Keratinocyte (primary cell): ENCODE measurements around the gene PLS3. TPM values are rescaled to one million over a fixed set of nuclear protein-coding genes. Genes with fewer than 3 reads are reported as not detected.

Experiments used
- DNase-seq: peaks from one replicate; pipeline ENCODE4 v3.0.0-alpha.2; 2011; ENCODE audit warnings: low read depth, missing footprints, low spot score
- FAIRE-seq: peaks from 2 replicates; lab custom pipeline; 2011; peaks lifted over from hg19 to GRCh38; lab: Jason Lieb, UNC
- H2AFZ ChIP-seq: 2 replicates; pipeline ENCODE4 v1.6.0; 2012; ENCODE audit warnings: low read length, control low read depth, inconsistent platforms; ENCODE audit not compliant: control insufficient read depth
- H3K27ac ChIP-seq: 2 replicates; pipeline ENCODE4 v1.5.1; 2011; ENCODE audit warnings: low read length; ENCODE audit not compliant: control insufficient read depth, insufficient read depth
- H3K27me3 ChIP-seq: 3 replicates; pipeline ENCODE4 v1.6.0; 2011; ENCODE audit warnings: low read length; ENCODE audit not compliant: control insufficient read depth, insufficient read depth; ENCODE audit errors: extremely low read depth
- H3K36me3 ChIP-seq, 2 experiments: 2 replicates in 1 of 2; 3 replicates in 1 of 2; pipeline ENCODE4 v1.5.1; 2011; ENCODE audit warnings: low read length in 2 of 2, mild to moderate bottlenecking in 1 of 2; ENCODE audit not compliant: control insufficient read depth in 2 of 2, insufficient read depth in 2 of 2; ENCODE audit errors: extremely low read depth in 1 of 2
- H3K4me1 ChIP-seq: 3 replicates; pipeline ENCODE4 v1.5.1; 2011; ENCODE audit warnings: low read length; ENCODE audit not compliant: control insufficient read depth, insufficient read depth; ENCODE audit errors: extremely low read depth
- H3K4me2 ChIP-seq: 3 replicates; pipeline ENCODE4 v1.6.0; 2011; ENCODE audit warnings: low read depth, low read length; ENCODE audit not compliant: control insufficient read depth, insufficient read depth; ENCODE audit errors: extremely low read depth
- H3K4me3 ChIP-seq, 3 experiments: fragments of 200-600 bp in 1 of 3; sonication (generic) in 1 of 3; 2 replicates in 2 of 3; 3 replicates in 1 of 3; pipeline ENCODE4 v1.5.1; 2011 to 2016; ENCODE audit warnings: low read length in 3 of 3, mild to moderate bottlenecking in 3 of 3, control low read depth in 2 of 3, inconsistent platforms in 1 of 3, low read depth in 1 of 3, mixed read lengths in 1 of 3, mixed run types in 1 of 3, moderate library complexity in 1 of 3; ENCODE audit not compliant: control insufficient read depth in 2 of 3, insufficient read depth in 2 of 3; ENCODE audit errors: extremely low read depth in 1 of 3
- H3K79me2 ChIP-seq: 2 replicates; pipeline ENCODE4 v1.6.0; 2012; ENCODE audit warnings: low read length; ENCODE audit not compliant: control insufficient read depth, insufficient read depth
- H3K9ac ChIP-seq: 3 replicates; pipeline ENCODE4 v1.6.0; 2011; ENCODE audit warnings: low read length; ENCODE audit not compliant: control insufficient read depth, insufficient read depth; ENCODE audit errors: extremely low read depth
- H3K9me1 ChIP-seq: 3 replicates; pipeline ENCODE4 v1.6.0; 2011; ENCODE audit warnings: low read length; ENCODE audit not compliant: control insufficient read depth, insufficient read depth; ENCODE audit errors: extremely low read depth
- H3K9me3 ChIP-seq: 2 replicates; pipeline ENCODE4 v1.5.1; 2012; ENCODE audit warnings: low read depth, low read length; ENCODE audit not compliant: control insufficient read depth
- H4K20me1 ChIP-seq: 3 replicates; pipeline ENCODE4 v1.6.0; 2011; ENCODE audit warnings: low read length; ENCODE audit not compliant: control insufficient read depth, insufficient read depth; ENCODE audit errors: extremely low read depth
- CTCF ChIP-seq, 3 experiments: IDR thresholded peaks in 1 of 3; conservative IDR thresholded peaks in 1 of 3; optimal IDR thresholded peaks in 1 of 3; 2 replicates in 2 of 3; 3 replicates in 1 of 3; pipeline versions ENCODE3 to v1.5.1; 2011; ENCODE audit warnings: low read length in 3 of 3, mild to moderate bottlenecking in 3 of 3, moderate library complexity in 2 of 3, control low read depth in 1 of 3, inconsistent platforms in 1 of 3; ENCODE audit not compliant: insufficient read depth in 2 of 3; ENCODE audit errors: extremely low read depth in 1 of 3
- EZH2 ChIP-seq: IDR thresholded peaks from one replicate; pipeline ENCODE4 v1.6.1; 2012; ENCODE audit warnings: inconsistent platforms, mild to moderate bottlenecking, low read length, moderate library complexity
- dilution Hi-C: fragments of 300-500 bp; cut with MboI; formaldehyde crosslinking; loops from one replicate; pipeline ENCODE4 v1.7.0; 2020; ENCODE audit warnings: low sequenced_read_pairs; ENCODE audit not compliant: extremely low pct_ligation_motif_present
- polyA plus RNA-seq, 5 experiments: library from polyadenylated mRNA; depleted of rRNA in 3 of 5; stranded (reverse) in 3 of 5; stranded (forward) in 1 of 5; unstranded in 1 of 5; fragments of >200 nt; gene quantifications; 1 replicate in 1 of 5; 2 replicates in 3 of 5; 3 replicates in 1 of 5; pipeline versions ENCODE4 v1.2.1 to v1.2.3, GENCODE V29; 2011 to 2012; ENCODE audit warnings: missing spikeins in 2 of 5, low read depth in 1 of 5, low replicate concordance in 1 of 5

Gene PLS3
- polyA plus RNA-seq, 1 donor (not counting 4 experiments of a cell fraction or from before 2014, with no cell fraction given), result 457 TPM

DNA sequence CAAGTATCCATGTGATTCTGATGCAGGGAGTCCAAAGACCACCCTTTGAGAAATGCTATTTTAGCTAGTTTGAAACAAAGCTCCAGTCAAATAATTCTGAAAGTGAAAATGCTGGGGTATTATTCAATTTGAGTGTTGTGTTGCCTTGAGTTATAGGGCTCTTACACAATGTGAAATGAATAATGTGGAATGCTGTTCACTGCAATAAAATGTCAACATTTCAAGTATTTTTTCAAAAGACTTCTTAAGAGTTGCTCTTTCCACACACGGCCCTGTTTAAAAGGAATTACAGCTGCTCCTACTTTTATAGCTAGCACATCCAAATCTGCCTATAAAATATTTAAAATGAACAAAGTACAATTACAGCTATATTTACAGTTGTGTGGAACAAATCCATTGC, 27.5 kb upstream of the PLS3 start:
- Histone ChIP-seq H3K9ac (no peak overlapping the region), H4K20me1 (no peaks in the 10 kb centered on the region), H3K4me2 (no peak overlapping the region), H3K4me1 (peaks cover 5% of the 10 kb centered on the region), H3K79me2 (no peaks in the 10 kb centered on the region), H3K36me3 (no peaks in the 10 kb centered on the region), H2AFZ (no peak overlapping the region), H3K4me3 (no peak overlapping the region), H3K27me3 (no peaks in the 10 kb centered on the region), H3K9me3 (no peaks in the 10 kb centered on the region), H3K27ac (no peak overlapping the region), H3K9me1 (no peaks in the 10 kb centered on the region)
- FAIRE-seq, result no peak
- TF ChIP-seq CTCF (optimal IDR thresholded peaks at IDR 0.05 in 1 of 3, IDR thresholded peaks at IDR 0.05 in 1 of 3, conservative IDR thresholded peaks at IDR 0.05 in 1 of 3; ENCODE audit: extremely low read depth in 1 of 3, insufficient read depth in 2 of 3, low read length in 3 of 3), result no peak
- TF ChIP-seq EZH2, result no peak
- dilution Hi-C loops, result no loop called here
- no peak for DNase-seq

- peaks cover 5% of the 10 kb centered on the region for H3K4me1 ChIP-seq
- no peak overlapping the region for H3K27ac ChIP-seq
- no peak overlapping the region for H3K9ac ChIP-seq
- no peak overlapping the region for H3K4me3 ChIP-seq
- no peaks in the 10 kb centered on the region for H3K36me3 ChIP-seq
- no peak overlapping the region for H3K4me2 ChIP-seq
- no peaks in the 10 kb centered on the region for H4K20me1 ChIP-seq
- no peaks in the 10 kb centered on the region for H3K79me2 ChIP-seq
- TF ChIP-seq EZH2 (no peak), CTCF (optimal IDR thresholded peaks at IDR 0.05 in 1 of 3, IDR thresholded peaks at IDR 0.05 in 1 of 3, conservative IDR thresholded peaks at IDR 0.05 in 1 of 3; ENCODE audit: extremely low read depth in 1 of 3, insufficient read depth in 2 of 3, low read length in 3 of 3) (no peak)
- DNase-seq (no peak), FAIRE-seq (no peak)
- no peaks in the 10 kb centered on the region for H3K9me3 ChIP-seq
- dilution Hi-C loops, result no loop called here
- no peaks in the 10 kb centered on the region for H3K9me1 ChIP-seq
- no peaks in the 10 kb centered on the region for H3K27me3 ChIP-seq
- no peak overlapping the region for H2AFZ ChIP-seq
Measured at GRCh38 chrX:115534383-115534782, 26.6 kb upstream of the PLS3 start.
